ENCODE measurements around the gene MPPED2. TPM values are rescaled to one million over a fixed set of nuclear protein-coding genes. Genes with fewer than 3 reads are reported as not detected.

Gene MPPED2
- total RNA-seq, 4 donors from 2014 or later, result 2.2 to 11.5 (median 4.7) TPM

DNA sequence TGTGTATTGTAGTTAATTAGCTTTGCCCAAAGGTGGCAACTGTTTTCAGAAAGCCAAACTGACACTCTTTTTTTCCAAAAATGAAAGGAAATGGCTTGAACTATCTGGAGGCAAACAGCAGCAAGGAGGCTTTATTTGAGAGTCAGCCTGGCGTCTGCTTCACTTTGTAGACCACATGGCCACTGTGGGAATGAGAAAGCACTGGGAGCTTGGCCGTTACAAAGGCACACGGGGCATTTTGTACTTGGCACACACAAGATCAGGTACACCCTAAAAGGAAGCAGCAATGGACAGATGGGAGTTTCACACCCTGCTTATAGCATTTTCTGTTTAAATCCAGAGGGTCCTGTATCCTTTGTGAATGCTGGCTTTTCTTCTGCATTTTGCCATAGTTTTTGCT, 126.3 kb downstream of the MPPED2 start:
- Histone ChIP-seq H3K27me3 (no peaks in the 10 kb centered on the region), H3K4me3 (no peak overlapping the region), H3K36me3 (no peaks in the 10 kb centered on the region), H3K4me1 (peaks cover 0 to 23% (median 0%) of the 10 kb centered on the region in 4 donors), H3K9me3 (no peaks in the 10 kb centered on the region), H3K27ac (no peak overlapping the region)
- WGBS, 2 donors, result 74 to 77% methylated on average over 3 of the region's 3 CpGs
- TF ChIP-seq, protein P1, sequence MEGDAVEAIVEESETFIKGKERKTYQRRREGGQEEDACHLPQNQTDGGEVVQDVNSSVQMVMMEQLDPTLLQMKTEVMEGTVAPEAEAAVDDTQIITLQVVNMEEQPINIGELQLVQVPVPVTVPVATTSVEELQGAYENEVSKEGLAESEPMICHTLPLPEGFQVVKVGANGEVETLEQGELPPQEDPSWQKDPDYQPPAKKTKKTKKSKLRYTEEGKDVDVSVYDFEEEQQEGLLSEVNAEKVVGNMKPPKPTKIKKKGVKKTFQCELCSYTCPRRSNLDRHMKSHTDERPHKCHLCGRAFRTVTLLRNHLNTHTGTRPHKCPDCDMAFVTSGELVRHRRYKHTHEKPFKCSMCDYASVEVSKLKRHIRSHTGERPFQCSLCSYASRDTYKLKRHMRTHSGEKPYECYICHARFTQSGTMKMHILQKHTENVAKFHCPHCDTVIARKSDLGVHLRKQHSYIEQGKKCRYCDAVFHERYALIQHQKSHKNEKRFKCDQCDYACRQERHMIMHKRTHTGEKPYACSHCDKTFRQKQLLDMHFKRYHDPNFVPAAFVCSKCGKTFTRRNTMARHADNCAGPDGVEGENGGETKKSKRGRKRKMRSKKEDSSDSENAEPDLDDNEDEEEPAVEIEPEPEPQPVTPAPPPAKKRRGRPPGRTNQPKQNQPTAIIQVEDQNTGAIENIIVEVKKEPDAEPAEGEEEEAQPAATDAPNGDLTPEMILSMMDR (IDR thresholded peaks at IDR 0.05), result no peak
- TF ChIP-seq EP300 (IDR thresholded peaks at IDR 0.05) (no peak), POLR2A (IDR thresholded peaks at IDR 0.05) (no peak)
- no peak for DNase-seq (ENCODE audit: low spot score in 2 of 2)

GRCh38 chr11:30459306-30459705, 126.8 kb downstream of the MPPED2 start:
- WGBS, 2 donors, result 96 to 100% methylated on average over 3 of the region's 3 CpGs
- no peaks in the 10 kb centered on the region for H3K27me3 ChIP-seq

DNA sequence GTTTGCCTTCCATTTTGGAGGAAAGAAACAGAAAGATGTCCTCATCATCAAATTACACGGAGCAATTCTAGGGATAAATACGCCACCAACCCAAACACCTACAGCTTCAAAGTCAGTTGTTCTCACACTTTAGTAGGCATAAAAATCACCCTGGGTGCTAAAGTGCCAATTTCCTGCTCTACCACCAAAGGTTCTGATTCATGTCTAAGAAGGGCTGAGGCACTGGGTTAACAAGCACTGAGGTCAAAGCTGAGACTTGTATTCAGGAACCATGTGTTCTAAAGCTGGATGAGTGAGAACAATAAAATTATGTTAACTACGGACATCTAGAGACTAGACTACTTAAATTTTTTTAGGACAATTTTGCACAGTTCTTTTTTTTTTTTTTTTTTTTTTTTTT, 127.6 kb downstream of the MPPED2 start:
- Histone ChIP-seq H3K4me3 (no peak overlapping the region), H3K4me1 (peaks cover 0 to 35% (median 0%) of the 10 kb centered on the region in 4 donors), H3K27me3 (no peaks in the 10 kb centered on the region), H3K9me3 (no peaks in the 10 kb centered on the region), H3K27ac (no peak overlapping the region), H3K36me3 (no peaks in the 10 kb centered on the region)
- no peak for DNase-seq (ENCODE audit: low spot score in 2 of 2)
- WGBS, 2 donors, result 89 to 90% methylated on average over 3 of the region's 3 CpGs
- TF ChIP-seq POLR2A (IDR thresholded peaks at IDR 0.05), result no peak
- no peak for TF ChIP-seq EP300 (IDR thresholded peaks at IDR 0.05)
- TF ChIP-seq, protein P1 (IDR thresholded peaks at IDR 0.05), result no peak

More at GRCh38 chr11:30459306-30459705, 126.8 kb downstream of the MPPED2 start:
- Histone ChIP-seq H3K9me3 (no peaks in the 10 kb centered on the region), H3K27ac (no peak overlapping the region), H3K4me3 (no peak overlapping the region), H3K36me3 (no peaks in the 10 kb centered on the region), H3K4me1 (peaks cover 0 to 28% (median 0%) of the 10 kb centered on the region in 4 donors)
- no peak for DNase-seq (ENCODE audit: low spot score in 2 of 2)
- TF ChIP-seq POLR2A (IDR thresholded peaks at IDR 0.05), result no peak

- Histone ChIP-seq H3K27me3 (no peaks in the 10 kb centered on the region), H3K36me3 (no peaks in the 10 kb centered on the region), H3K9me3 (no peaks in the 10 kb centered on the region), H3K4me3 (no peak overlapping the region), H3K27ac (no peak overlapping the region), H3K4me1 (peaks cover 0 to 29% (median 0%) of the 10 kb centered on the region in 4 donors)
- WGBS, 2 donors, result 72 to 76% methylated on average over 3 of the region's 3 CpGs
- no peak for DNase-seq (ENCODE audit: low spot score in 2 of 2)
- TF ChIP-seq, protein P1 (IDR thresholded peaks at IDR 0.05), result no peak
- peak in 1 of 2 donors; percentile 28 for TF ChIP-seq EP300 (IDR thresholded peaks at IDR 0.05)
- no peak for TF ChIP-seq POLR2A (IDR thresholded peaks at IDR 0.05)
Observed at GRCh38 chr11:30457087-30457486, 129.1 kb downstream of the MPPED2 start.

GRCh38 chr11:30455025-30455424, 131.1 kb downstream of the MPPED2 start:
- Histone ChIP-seq H3K27me3 (no peaks in the 10 kb centered on the region), H3K36me3 (no peaks in the 10 kb centered on the region), H3K27ac (no peak overlapping the region), H3K4me1 (peaks cover 0 to 21% (median 0%) of the 10 kb centered on the region in 4 donors), H3K4me3 (no peak overlapping the region), H3K9me3 (no peaks in the 10 kb centered on the region)
- DNase-seq (ENCODE audit: low spot score in 2 of 2), result no peak
- 87 to 92% methylated on average over 2 of the region's 2 CpGs for WGBS, 2 donors
- TF ChIP-seq POLR2A (IDR thresholded peaks at IDR 0.05) (no peak), EP300 (IDR thresholded peaks at IDR 0.05) (no peak)
- TF ChIP-seq, protein P1 (IDR thresholded peaks at IDR 0.05), result no peak

DNA sequence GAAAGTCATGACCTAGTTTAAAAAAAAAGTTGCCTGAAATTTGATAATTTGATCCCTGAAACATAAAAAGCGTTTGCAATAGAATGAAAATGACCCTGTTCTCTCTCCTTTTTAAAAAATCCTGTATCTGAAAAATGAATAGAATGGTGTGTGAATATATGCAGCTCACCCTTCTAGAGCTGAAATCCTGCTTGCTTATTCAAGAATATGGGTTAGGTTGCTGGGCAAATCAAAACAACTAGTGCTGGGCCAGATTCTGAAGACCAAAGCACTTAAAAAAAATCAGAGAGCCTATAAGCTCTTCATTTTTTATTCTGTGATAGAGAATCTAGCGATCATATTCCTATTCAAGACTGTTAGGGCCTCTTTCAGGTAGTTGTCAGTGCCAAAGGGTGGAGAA, 131.6 kb downstream of the MPPED2 start:
- no peaks in the 10 kb centered on the region for H3K27me3 ChIP-seq
- TF ChIP-seq, protein P1 (IDR thresholded peaks at IDR 0.05), result no peak
- TF ChIP-seq EP300 (IDR thresholded peaks at IDR 0.05) (no peak), POLR2A (IDR thresholded peaks at IDR 0.05) (no peak)
- 61 to 75% methylated on average over 2 of the region's 2 CpGs for WGBS, 2 donors
- no peak overlapping the region for H3K27ac ChIP-seq
- no peak overlapping the region for H3K4me3 ChIP-seq
- DNase-seq (ENCODE audit: low spot score in 2 of 2), result no peak
- no peaks in the 10 kb centered on the region for H3K36me3 ChIP-seq
- peaks cover 0 to 21% (median 0%) of the 10 kb centered on the region in 4 donors for H3K4me1 ChIP-seq
- no peaks in the 10 kb centered on the region for H3K9me3 ChIP-seq

Measured in tibial nerve (tissue), 4 donors.